Measurements from ENCODE around the gene HTR3D. TPM values are rescaled to one million over a fixed set of nuclear protein-coding genes. Genes with fewer than 3 reads are reported as not detected.

The HTR3D gene
- total and polyA plus RNA-seq, 10 of the 15 experiments (the other 5 are each of a cell fraction or from before 2014, with no cell fraction given) = not detected

GRCh38 chr3:183984127-183984740 lies 47.3 kb upstream of the HTR3D start:
- ChIA-PET SMC1A (ENCODE audit: uncharacterized antibody, unreplicated experiment) (no interaction called here), RAD21 (ENCODE audit: unreplicated experiment) (no interaction called here), POLR2A (no interaction called here), CTCF (no interaction called here)
- WGBS (ENCODE audit: insufficient coverage, insufficient replicate concordance, low lambda C conversion rate, missing lambda C conversion rate) = 76% methylated on average over 4 of the region's 4 CpGs
- no peaks in the 10 kb centered on the region for H3K27me3 ChIP-seq (replicated peaks in 1 of 2; ENCODE audit: control insufficient read depth in 2 of 2, insufficient read depth in 2 of 2, low read length in 1 of 2)
- FAIRE-seq (no peak), DNase-seq (ENCODE audit: low read depth, low spot score) (no peak), ATAC-seq (no peak)
- no peaks in the 10 kb centered on the region for H3K4me1 ChIP-seq (ENCODE audit: control insufficient read depth, insufficient read depth, low read length)
- no TSS peak for BruUV-seq (replicated peaks)
- H3K4me3 ChIP-seq = no peak overlapping the region
- peaks cover 0 to 5% of the 10 kb centered on the region in 2 experiments; a peak in 3 of 4 replicates for H3K36me3 ChIP-seq (ENCODE audit: control insufficient read depth in 2 of 2, insufficient read depth in 2 of 2, low read length in 1 of 2)
- no peak overlapping the region for H3K27ac ChIP-seq (ENCODE audit: control insufficient read depth, insufficient read depth)
- in situ Hi-C loops (cut with MboI) = no loop called here
- intact Hi-C loops (cut with micrococcal nuclease; ENCODE audit: unreplicated experiment) = no loop called here
- H3K9ac ChIP-seq (ENCODE audit: control insufficient read depth, insufficient read depth, low read length) = no peak overlapping the region
- no peak overlapping the region for H2AFZ ChIP-seq (ENCODE audit: control insufficient read depth, low read depth, low read length)
- H3K79me2 ChIP-seq (ENCODE audit: control insufficient read depth, insufficient read depth, low read length) = no peaks in the 10 kb centered on the region
- no peaks in the 10 kb centered on the region for H3K9me3 ChIP-seq (replicated peaks; ENCODE audit: control insufficient read depth, insufficient read depth, low read length)
- no peaks in the 10 kb centered on the region for H4K20me1 ChIP-seq (ENCODE audit: control insufficient read depth, insufficient read depth)
- no peak for TF ChIP-seq POLR2A (IDR thresholded peaks at IDR 0.05; ENCODE audit: low read depth, low read length)
- no peak overlapping the region for H3K4me2 ChIP-seq (ENCODE audit: control insufficient read depth, insufficient read depth)

GRCh38 chr3:183984749-183985729 lies 46.5 kb upstream of the HTR3D start:
- Histone ChIP-seq H3K4me1 (ENCODE audit: control insufficient read depth, insufficient read depth, low read length) (no peaks in the 10 kb centered on the region), H3K4me3 (no peak overlapping the region), H3K79me2 (ENCODE audit: control insufficient read depth, insufficient read depth, low read length) (no peaks in the 10 kb centered on the region), H3K36me3 (ENCODE audit: control insufficient read depth in 2 of 2, insufficient read depth in 2 of 2, low read length in 1 of 2) (peaks cover 0 to 5% of the 10 kb centered on the region in 2 experiments; a peak in 3 of 4 replicates), H3K27ac (ENCODE audit: control insufficient read depth, insufficient read depth) (no peak overlapping the region), H4K20me1 (ENCODE audit: control insufficient read depth, insufficient read depth) (no peaks in the 10 kb centered on the region), H2AFZ (ENCODE audit: control insufficient read depth, low read depth, low read length) (no peak overlapping the region), H3K9me3 (replicated peaks; ENCODE audit: control insufficient read depth, insufficient read depth, low read length) (no peaks in the 10 kb centered on the region), H3K27me3 (replicated peaks in 1 of 2; ENCODE audit: control insufficient read depth in 2 of 2, insufficient read depth in 2 of 2, low read length in 1 of 2) (no peaks in the 10 kb centered on the region), H3K4me2 (ENCODE audit: control insufficient read depth, insufficient read depth) (no peak overlapping the region), H3K9ac (ENCODE audit: control insufficient read depth, insufficient read depth, low read length) (no peak overlapping the region)
- intact Hi-C loops (cut with micrococcal nuclease; ENCODE audit: unreplicated experiment) (no loop called here), in situ Hi-C loops (cut with MboI) (no loop called here)
- 83% methylated on average over 11 of the region's 11 CpGs for WGBS (ENCODE audit: insufficient coverage, insufficient replicate concordance, low lambda C conversion rate, missing lambda C conversion rate)
- ATAC-seq (no peak), DNase-seq (ENCODE audit: low read depth, low spot score) (no peak), FAIRE-seq (no peak)
- no TSS peak for BruUV-seq (replicated peaks)
- SMC1A ChIA-PET (ENCODE audit: uncharacterized antibody, unreplicated experiment) = interaction anchor here (0.9 kb wide), 1 partner anchor 21 kb away, joined by 3 read pairs; no protein-coding TSS in a partner anchor
- POLR2A ChIA-PET = interaction anchor here (1.5 kb wide), 1 partner anchor 21 kb away, joined by 4 read pairs; no protein-coding TSS in a partner anchor
- RAD21 ChIA-PET (ENCODE audit: unreplicated experiment) = no interaction called here
- CTCF ChIA-PET = interaction anchor here (1.2 kb wide), 1 partner anchor 15 kb away, joined by 3 read pairs; no protein-coding TSS in a partner anchor
- no peak for TF ChIP-seq MEF2B (IDR thresholded peaks at IDR 0.05; ENCODE audit: partially characterized antibody, poor library complexity, severe bottlenecking)
- no peak for TF ChIP-seq FOS (IDR thresholded peaks at IDR 0.05; ENCODE audit: borderline replicate concordance, extremely low read depth, insufficient read length)
- TF ChIP-seq NFYA (IDR thresholded peaks at IDR 0.05; ENCODE audit: borderline replicate concordance, low read depth, low read length) = no peak
- TF ChIP-seq MYC (IDR thresholded peaks at IDR 0.05; ENCODE audit: insufficient read depth, insufficient read length, insufficient replicate concordance, low read length, severe bottlenecking) = no peak
- TF ChIP-seq, protein P1, sequence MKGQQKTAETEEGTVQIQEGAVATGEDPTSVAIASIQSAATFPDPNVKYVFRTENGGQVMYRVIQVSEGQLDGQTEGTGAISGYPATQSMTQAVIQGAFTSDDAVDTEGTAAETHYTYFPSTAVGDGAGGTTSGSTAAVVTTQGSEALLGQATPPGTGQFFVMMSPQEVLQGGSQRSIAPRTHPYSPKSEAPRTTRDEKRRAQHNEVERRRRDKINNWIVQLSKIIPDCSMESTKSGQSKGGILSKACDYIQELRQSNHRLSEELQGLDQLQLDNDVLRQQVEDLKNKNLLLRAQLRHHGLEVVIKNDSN (IDR thresholded peaks at IDR 0.05; ENCODE audit: borderline replicate concordance, extremely low read length, insufficient read depth, low read depth, low read length) = no peak
- no peak for TF ChIP-seq NR2C2 (IDR thresholded peaks at IDR 0.05; ENCODE audit: borderline replicate concordance, control insufficient read depth, insufficient read length, low read depth)
- TF ChIP-seq, protein P2, sequence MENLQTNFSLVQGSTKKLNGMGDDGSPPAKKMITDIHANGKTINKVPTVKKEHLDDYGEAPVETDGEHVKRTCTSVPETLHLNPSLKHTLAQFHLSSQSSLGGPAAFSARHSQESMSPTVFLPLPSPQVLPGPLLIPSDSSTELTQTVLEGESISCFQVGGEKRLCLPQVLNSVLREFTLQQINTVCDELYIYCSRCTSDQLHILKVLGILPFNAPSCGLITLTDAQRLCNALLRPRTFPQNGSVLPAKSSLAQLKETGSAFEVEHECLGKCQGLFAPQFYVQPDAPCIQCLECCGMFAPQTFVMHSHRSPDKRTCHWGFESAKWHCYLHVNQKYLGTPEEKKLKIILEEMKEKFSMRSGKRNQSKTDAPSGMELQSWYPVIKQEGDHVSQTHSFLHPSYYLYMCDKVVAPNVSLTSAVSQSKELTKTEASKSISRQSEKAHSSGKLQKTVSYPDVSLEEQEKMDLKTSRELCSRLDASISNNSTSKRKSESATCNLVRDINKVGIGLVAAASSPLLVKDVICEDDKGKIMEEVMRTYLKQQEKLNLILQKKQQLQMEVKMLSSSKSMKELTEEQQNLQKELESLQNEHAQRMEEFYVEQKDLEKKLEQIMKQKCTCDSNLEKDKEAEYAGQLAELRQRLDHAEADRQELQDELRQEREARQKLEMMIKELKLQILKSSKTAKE (IDR thresholded peaks at IDR 0.05; ENCODE audit: low read depth, poor library complexity, severe bottlenecking) = no peak
- no peak for TF ChIP-seq EGR1 (IDR thresholded peaks at IDR 0.05; ENCODE audit: borderline replicate concordance in 1 of 2, low read depth in 2 of 2, low read length in 2 of 2)
- no peak for TF ChIP-seq RBBP5 (conservative IDR thresholded peaks at IDR 0.05)
- TF ChIP-seq WRNIP1 (IDR thresholded peaks at IDR 0.05; ENCODE audit: borderline replicate concordance, low read depth, low read length) = no peak
